T-helper 1 cell treated with Interleukin-12 subunit alpha and Interleukin-12 subunit beta and Interleukin-4 antibody, amounts not matched to agents 30 μg/mL and 1 μg/mL, for 36 hours (primary cell): Measurements from ENCODE around the gene PRPF39.
A peak's percentile ranks its signal among the peaks of the same experiment; 100 is the strongest.

Source experiments
- H3K27ac Mint-ChIP-seq: one replicate; pipeline ENCODE4 v1.8.0; 2021; ENCODE audit warnings: mild to moderate bottlenecking, mixed read lengths
- H3K27me3 Mint-ChIP-seq: one replicate; pipeline ENCODE4 v1.8.0; 2021; ENCODE audit warnings: low read depth, mixed read lengths
- H3K36me3 Mint-ChIP-seq: one replicate; pipeline ENCODE4 v1.8.0; 2021; ENCODE audit warnings: low read depth, mixed read lengths
- H3K4me1 Mint-ChIP-seq: one replicate; pipeline ENCODE4 v1.8.0; 2021; ENCODE audit warnings: low read depth, mixed read lengths
- H3K4me3 Mint-ChIP-seq: one replicate; pipeline ENCODE4 v1.8.0; 2021; ENCODE audit warnings: mild to moderate bottlenecking, moderate library complexity, mixed read lengths
- H3K9me3 Mint-ChIP-seq: one replicate; pipeline ENCODE4 v1.8.0; 2021; ENCODE audit warnings: mixed read lengths

PRPF39 gene

GRCh38 chr14:45083976-45084722 is at the start of gene PRPF39:
TSS of gene PRPF39 (plus strand) at chr14:45084116. CDS start at chr14:45095240, 11,124 bp downstream.
- Mint-ChIP-seq H3K9me3 (no peaks in the 10 kb centered on the region), H3K27me3 (no peaks in the 10 kb centered on the region), H3K4me3 (peak within 1 kb of the TSS; percentile 96), H3K4me1 (peaks cover 38% of the 10 kb centered on the region), H3K27ac (peak within 1 kb of the TSS; percentile 94), H3K36me3 (peaks cover 8% of the 10 kb centered on the region)

GRCh38 chr14:45034730-45035129 is 49.2 kb upstream of the PRPF39 start:
- H3K27me3 Mint-ChIP-seq = no peaks in the 10 kb centered on the region
- H3K27ac Mint-ChIP-seq = no peak overlapping the region
- no peak overlapping the region for H3K4me3 Mint-ChIP-seq

GRCh38 chr14:45038256-45038655 is 45.7 kb upstream of the PRPF39 start:
- H3K36me3 Mint-ChIP-seq = peaks cover 25% of the 10 kb centered on the region
- no peak overlapping the region for H3K4me3 Mint-ChIP-seq
- no peaks in the 10 kb centered on the region for H3K27me3 Mint-ChIP-seq
- H3K9me3 Mint-ChIP-seq = no peaks in the 10 kb centered on the region
- no peaks in the 10 kb centered on the region for H3K4me1 Mint-ChIP-seq
- H3K27ac Mint-ChIP-seq = no peak overlapping the region

More at GRCh38 chr14:45034730-45035129, 49.2 kb upstream of the PRPF39 start:
- Mint-ChIP-seq H3K9me3 (no peaks in the 10 kb centered on the region), H3K4me1 (no peaks in the 10 kb centered on the region), H3K36me3 (peaks cover 25% of the 10 kb centered on the region)

GRCh38 chr14:45038865-45039264 is 45.1 kb upstream of the PRPF39 start:
- Mint-ChIP-seq H3K4me1 (no peaks in the 10 kb centered on the region), H3K27ac (no peak overlapping the region), H3K4me3 (no peak overlapping the region), H3K27me3 (no peaks in the 10 kb centered on the region), H3K9me3 (no peaks in the 10 kb centered on the region), H3K36me3 (peaks cover 23% of the 10 kb centered on the region)

- Mint-ChIP-seq H3K27me3 (no peaks in the 10 kb centered on the region), H3K9me3 (no peaks in the 10 kb centered on the region), H3K36me3 (peaks cover 23% of the 10 kb centered on the region), H3K4me3 (no peak overlapping the region), H3K27ac (no peak overlapping the region), H3K4me1 (no peaks in the 10 kb centered on the region)
These were observed 44.5 kb upstream of the PRPF39 start for GRCh38 chr14:45039390-45039789.

GRCh38 chr14:45041641-45042040 is 42.3 kb upstream of the PRPF39 start:
- no peak overlapping the region for H3K4me3 Mint-ChIP-seq
- H3K36me3 Mint-ChIP-seq = peaks cover 17% of the 10 kb centered on the region
- H3K27ac Mint-ChIP-seq = no peak overlapping the region
- no peaks in the 10 kb centered on the region for H3K9me3 Mint-ChIP-seq
- no peaks in the 10 kb centered on the region for H3K27me3 Mint-ChIP-seq
- H3K4me1 Mint-ChIP-seq = no peaks in the 10 kb centered on the region

- Mint-ChIP-seq H3K4me1 (no peaks in the 10 kb centered on the region), H3K27ac (no peak overlapping the region), H3K4me3 (no peak overlapping the region), H3K36me3 (peaks cover 8% of the 10 kb centered on the region), H3K27me3 (no peaks in the 10 kb centered on the region), H3K9me3 (no peaks in the 10 kb centered on the region)
These were observed 39.3 kb upstream of the PRPF39 start for GRCh38 chr14:45044638-45045037.

GRCh38 chr14:45048385-45048784 is 35.5 kb upstream of the PRPF39 start:
- Mint-ChIP-seq H3K4me3 (no peak overlapping the region), H3K36me3 (peaks cover 8% of the 10 kb centered on the region), H3K9me3 (no peaks in the 10 kb centered on the region), H3K4me1 (no peaks in the 10 kb centered on the region), H3K27ac (no peak overlapping the region), H3K27me3 (no peaks in the 10 kb centered on the region)

- Mint-ChIP-seq H3K4me1 (no peaks in the 10 kb centered on the region), H3K27me3 (no peaks in the 10 kb centered on the region), H3K36me3 (peaks cover 12% of the 10 kb centered on the region), H3K9me3 (no peaks in the 10 kb centered on the region), H3K27ac (no peak overlapping the region), H3K4me3 (no peak overlapping the region)
These were observed 32.7 kb upstream of the PRPF39 start for GRCh38 chr14:45051180-45051579.

GRCh38 chr14:45051896-45052295 is 32.0 kb upstream of the PRPF39 start:
- H3K4me3 Mint-ChIP-seq = no peak overlapping the region
- no peaks in the 10 kb centered on the region for H3K9me3 Mint-ChIP-seq
- H3K4me1 Mint-ChIP-seq = no peaks in the 10 kb centered on the region
- no peak overlapping the region for H3K27ac Mint-ChIP-seq
- H3K27me3 Mint-ChIP-seq = no peaks in the 10 kb centered on the region
- H3K36me3 Mint-ChIP-seq = peaks cover 10% of the 10 kb centered on the region

- H3K4me3 Mint-ChIP-seq = no peak overlapping the region
- no peaks in the 10 kb centered on the region for H3K9me3 Mint-ChIP-seq
- no peaks in the 10 kb centered on the region for H3K27me3 Mint-ChIP-seq
- no peaks in the 10 kb centered on the region for H3K4me1 Mint-ChIP-seq
- no peak overlapping the region for H3K27ac Mint-ChIP-seq
- peaks cover 22% of the 10 kb centered on the region for H3K36me3 Mint-ChIP-seq
These were observed 26.6 kb upstream of the PRPF39 start for GRCh38 chr14:45057349-45057748.

- H3K27me3 Mint-ChIP-seq = no peaks in the 10 kb centered on the region
- H3K27ac Mint-ChIP-seq = no peak overlapping the region
- peaks cover 22% of the 10 kb centered on the region for H3K36me3 Mint-ChIP-seq
These were observed 26.0 kb upstream of the PRPF39 start for GRCh38 chr14:45057881-45058364.

GRCh38 chr14:45060551-45060950 is 23.4 kb upstream of the PRPF39 start:
- Mint-ChIP-seq H3K9me3 (no peaks in the 10 kb centered on the region), H3K4me1 (no peaks in the 10 kb centered on the region), H3K36me3 (peaks cover 21% of the 10 kb centered on the region), H3K4me3 (no peak overlapping the region), H3K27me3 (no peaks in the 10 kb centered on the region), H3K27ac (no peak overlapping the region)

More at GRCh38 chr14:45057881-45058364, 26.0 kb upstream of the PRPF39 start:
- no peak overlapping the region for H3K4me3 Mint-ChIP-seq
- no peaks in the 10 kb centered on the region for H3K4me1 Mint-ChIP-seq
- no peaks in the 10 kb centered on the region for H3K9me3 Mint-ChIP-seq

- Mint-ChIP-seq H3K4me1 (peaks cover 5% of the 10 kb centered on the region), H3K9me3 (no peaks in the 10 kb centered on the region), H3K36me3 (peaks cover 10% of the 10 kb centered on the region), H3K27me3 (no peaks in the 10 kb centered on the region), H3K27ac (no peak overlapping the region), H3K4me3 (no peak overlapping the region)
These were observed 18.4 kb upstream of the PRPF39 start for GRCh38 chr14:45065540-45065939.

- Mint-ChIP-seq H3K36me3 (peaks cover 10% of the 10 kb centered on the region), H3K4me3 (no peak overlapping the region), H3K27ac (no peak overlapping the region), H3K9me3 (no peaks in the 10 kb centered on the region), H3K27me3 (no peaks in the 10 kb centered on the region), H3K4me1 (peaks cover 5% of the 10 kb centered on the region)
These were observed 18.0 kb upstream of the PRPF39 start for GRCh38 chr14:45065956-45066355.
